KBM-7 (cell line): ENCODE data around the gene KCNK15.

Source experiments
- DNase-seq: peaks from one replicate; pipeline ENCODE4 v3.0.0-alpha.2; 2015
- in situ Hi-C: fragments of 300-500 bp; cut with MboI; formaldehyde crosslinking; loops from 2 replicates; pipeline ENCODE4 v1.14.3; 2020; ENCODE audit warnings: low sequenced_read_pairs, low pct_unique_long_range_greater_than_20kb, mixed read lengths

KCNK15 gene

DNA sequence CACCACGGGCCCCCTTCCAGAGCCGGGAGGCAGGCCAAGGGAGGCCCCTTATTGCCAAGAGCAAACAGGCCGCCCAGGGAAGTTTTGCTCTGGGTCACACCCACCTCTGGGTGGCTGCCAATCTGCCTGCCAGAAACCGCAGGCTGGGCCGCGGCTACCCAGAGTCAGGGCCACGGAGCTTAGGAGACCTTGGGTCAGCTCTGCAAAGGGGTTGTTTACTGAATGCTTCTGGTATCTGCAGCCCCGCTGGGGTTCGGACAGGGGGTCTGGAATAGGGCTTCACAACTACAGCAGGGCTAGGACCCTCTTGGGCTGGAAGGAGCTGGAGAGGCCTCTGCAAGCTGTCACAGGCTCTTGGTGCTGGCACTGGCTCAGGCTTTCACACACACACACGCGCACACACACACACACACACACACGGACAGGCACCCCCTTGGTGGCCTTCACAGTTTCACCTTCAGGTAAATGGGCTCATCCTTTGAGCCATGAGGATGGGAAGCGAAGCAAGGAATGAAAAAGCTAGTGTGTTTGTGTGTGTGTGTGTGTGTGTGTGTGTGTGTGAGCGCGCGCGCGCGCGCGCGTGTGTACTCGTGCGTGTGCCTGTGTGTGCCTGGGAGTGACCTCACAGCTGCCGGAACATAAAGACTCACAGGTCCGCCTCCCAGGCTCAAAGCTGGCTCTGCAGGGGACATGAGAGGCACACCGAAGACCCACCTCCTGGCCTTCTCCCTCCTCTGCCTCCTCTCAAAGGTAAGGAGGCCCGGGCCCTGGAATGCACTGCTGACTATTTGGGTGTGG, 30.8 kb upstream of the KCNK15 start, which contains the start of gene CCN5:
Gene CCN5, plus strand, starts transcription at position 669 of the 798 bp plus-strand sequence. Its CDS starts 22 bp downstream, at position 691.
- peak; percentile 60 for DNase-seq

DNA sequence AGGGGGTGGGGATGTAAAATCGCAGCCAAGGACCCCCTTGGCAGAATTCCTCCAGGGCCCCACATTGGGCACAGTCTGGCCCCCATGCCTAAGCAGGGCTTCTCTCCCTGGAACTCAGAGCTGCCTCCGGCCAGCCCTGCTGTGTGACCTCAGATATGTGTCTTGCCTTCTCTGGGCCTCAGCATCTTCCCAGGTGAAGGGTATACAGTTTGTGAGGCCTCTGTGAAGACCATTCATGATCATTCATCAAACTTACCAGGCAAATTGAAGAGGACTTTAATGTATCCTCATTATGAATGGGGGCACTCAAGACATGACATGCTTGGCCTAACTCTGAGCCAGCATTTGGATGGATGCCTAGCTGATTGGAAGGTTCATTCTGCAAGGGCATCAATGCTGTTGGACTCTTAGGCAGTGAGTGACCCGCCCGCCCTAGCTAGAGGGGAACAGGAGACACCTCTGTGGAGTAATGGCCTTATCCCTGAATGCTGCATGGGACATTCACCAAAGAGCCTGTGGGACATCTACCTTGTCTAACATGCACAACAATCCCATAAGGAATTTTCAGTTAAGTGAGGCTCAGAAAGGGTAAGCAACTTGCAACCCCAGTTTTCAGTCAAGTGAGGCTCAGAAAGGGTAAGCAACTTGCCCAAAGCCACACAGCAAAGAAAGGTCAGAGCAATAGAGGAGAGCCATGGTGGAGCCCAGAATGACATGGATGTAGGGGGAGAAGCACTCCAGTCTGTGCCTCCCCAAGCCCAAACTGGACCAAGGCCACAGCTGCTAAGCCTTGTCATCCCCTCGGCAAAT, 30.0 kb upstream of the KCNK15 start:
- DNase-seq = no peak
- in situ Hi-C loops = no loop called here

More for the DNA sequence above, 30.8 kb upstream of the KCNK15 start, which contains the start of gene CCN5:
- in situ Hi-C loops = no loop called here

DNA sequence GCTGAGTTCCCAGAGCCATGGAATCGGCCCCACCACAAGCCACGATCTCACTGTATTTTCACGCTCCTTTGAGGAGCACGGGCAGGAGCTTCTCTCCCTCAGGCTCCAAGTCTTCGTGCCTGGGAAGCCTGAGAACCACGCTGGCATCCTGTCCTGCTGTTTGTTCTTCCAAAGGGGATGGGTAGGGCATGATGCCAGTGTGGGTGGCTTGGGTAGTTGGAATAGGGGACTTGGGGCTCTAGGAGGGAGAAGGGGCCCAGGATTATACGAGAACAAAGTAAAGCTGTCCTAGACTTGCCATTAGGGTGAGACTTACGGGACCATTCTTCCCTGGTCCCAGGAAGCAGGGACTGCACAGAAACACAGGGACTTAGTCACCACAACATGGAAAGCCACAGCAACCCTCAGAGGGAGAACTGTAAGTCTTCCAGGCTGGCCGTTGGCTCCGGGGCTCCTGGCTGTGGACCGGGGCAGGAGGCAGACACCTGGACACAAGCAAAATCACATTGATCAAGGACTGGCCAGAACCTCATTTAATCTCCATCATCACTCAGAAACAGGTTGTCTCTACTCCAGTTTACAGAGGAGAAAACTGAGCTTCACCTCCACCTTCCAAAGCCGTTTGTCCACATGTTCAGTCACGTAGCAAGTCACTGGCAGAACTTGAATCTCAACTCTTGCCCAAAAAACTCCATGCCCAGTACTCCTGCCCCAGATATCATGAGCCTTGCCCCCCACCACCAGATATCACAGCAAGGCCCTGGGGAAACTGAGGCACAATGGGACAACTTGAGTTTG, 29.2 kb upstream of the KCNK15 start:
- DNase-seq = no peak
- in situ Hi-C loops = no loop called here

DNA sequence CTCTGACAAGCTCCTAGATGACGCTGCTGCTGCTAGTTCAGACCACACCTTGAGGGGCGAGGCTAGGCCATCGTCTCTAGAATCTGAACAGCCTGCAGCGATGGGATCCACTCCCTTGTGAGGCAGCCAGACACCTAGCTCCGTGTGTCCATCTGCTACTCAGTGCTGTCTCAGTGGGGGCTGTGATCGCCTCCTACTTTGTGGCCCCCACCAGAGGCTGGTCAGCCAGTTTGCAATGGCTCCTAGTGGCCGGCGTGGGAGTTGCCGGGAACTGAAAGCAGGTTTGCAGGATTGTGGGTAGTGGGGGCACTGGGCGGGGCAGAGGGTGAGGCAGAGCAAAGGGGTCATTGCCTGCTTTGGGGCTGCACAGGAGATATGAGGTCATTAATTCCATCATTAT, 27.7 kb upstream of the KCNK15 start:
- DNase-seq = no peak

GRCh38 chr20:44719841-44720240, 25.8 kb upstream of the KCNK15 start:
- in situ Hi-C loops = no loop called here

More for the DNA sequence above, 27.7 kb upstream of the KCNK15 start:
- in situ Hi-C loops = no loop called here

DNA sequence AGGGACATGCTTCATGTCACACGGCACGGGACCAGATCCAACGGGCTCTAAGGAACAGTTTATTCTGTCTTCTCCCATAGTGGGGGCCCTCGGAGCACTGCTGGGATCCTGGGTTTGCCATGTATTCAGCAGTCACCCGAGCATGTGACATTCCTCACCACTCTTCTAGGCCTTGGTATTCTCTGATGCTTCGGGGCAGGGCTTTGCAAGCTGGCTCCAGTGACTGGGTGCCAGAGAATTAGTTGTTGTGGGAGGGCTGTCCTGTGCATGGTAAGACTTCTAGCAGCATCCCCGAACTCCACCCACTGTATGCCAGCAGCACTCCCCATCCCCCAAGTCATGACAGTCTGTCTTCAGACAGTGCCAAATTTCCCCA, 25.1 kb upstream of the KCNK15 start:
- DNase-seq = no peak
- in situ Hi-C loops = no loop called here

More at GRCh38 chr20:44719841-44720240, 25.8 kb upstream of the KCNK15 start:
- no peak for DNase-seq

- no peak for DNase-seq
- in situ Hi-C loops = no loop called here
Observed at GRCh38 chr20:44720997-44721784, 24.5 kb upstream of the KCNK15 start.

GRCh38 chr20:44721785-44722054, 23.9 kb upstream of the KCNK15 start:
- DNase-seq = no peak
- in situ Hi-C loops = no loop called here

DNA sequence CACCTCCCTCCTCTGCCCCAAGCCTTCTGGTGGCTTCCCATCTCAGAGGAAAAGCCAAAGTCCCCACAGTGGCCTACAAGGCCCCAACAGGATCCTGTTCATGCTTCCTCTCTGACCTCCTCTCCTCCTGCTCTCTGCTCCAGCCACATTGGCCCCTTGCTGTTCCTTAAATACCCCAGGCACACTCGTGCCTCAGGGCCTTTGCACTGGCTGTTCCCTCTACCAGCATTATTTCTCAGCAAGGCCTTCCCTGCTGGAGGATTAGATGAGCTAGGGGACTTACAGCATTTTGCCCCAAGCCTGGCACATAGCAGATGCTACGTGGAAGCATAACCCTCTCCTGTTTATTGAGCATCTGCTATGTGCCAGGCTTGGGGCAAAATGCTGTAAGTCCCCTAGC, 22.7 kb upstream of the KCNK15 start:
- DNase-seq = no peak
- in situ Hi-C loops = no loop called here

GRCh38 chr20:44723391-44723790, 22.3 kb upstream of the KCNK15 start:
- in situ Hi-C loops = no loop called here
- no peak for DNase-seq

- DNase-seq = no peak
- in situ Hi-C loops = no loop called here
Observed at GRCh38 chr20:44723798-44724362, 21.8 kb upstream of the KCNK15 start.

DNA sequence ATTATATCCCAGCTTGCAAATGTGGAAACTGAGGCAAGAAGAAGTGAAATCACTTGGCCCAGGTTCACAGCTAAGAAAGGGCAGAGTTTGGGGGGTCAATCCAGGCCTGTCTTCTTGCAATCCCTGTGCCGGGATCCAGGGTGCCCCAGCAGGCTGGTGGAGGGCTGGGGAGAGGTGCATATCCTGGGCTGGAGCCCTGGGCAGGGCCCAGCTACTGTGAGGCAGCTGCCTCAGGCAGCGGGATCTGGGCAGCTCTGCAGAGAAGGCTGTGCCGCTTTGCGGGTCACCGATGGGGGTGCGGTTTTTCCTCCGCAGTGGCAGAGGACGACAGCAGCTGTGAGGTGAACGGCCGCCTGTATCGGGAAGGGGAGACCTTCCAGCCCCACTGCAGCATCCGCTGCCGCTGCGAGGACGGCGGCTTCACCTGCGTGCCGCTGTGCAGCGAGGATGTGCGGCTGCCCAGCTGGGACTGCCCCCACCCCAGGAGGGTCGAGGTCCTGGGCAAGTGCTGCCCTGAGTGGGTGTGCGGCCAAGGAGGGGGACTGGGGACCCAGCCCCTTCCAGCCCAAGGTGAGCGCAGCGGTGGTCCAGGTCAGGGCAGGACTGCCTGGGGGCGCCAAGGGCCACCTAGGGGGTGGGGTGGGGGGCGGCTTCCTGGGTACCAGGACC, 21.1 kb upstream of the KCNK15 start:
- DNase-seq = no peak
- in situ Hi-C loops = no loop called here

DNA sequence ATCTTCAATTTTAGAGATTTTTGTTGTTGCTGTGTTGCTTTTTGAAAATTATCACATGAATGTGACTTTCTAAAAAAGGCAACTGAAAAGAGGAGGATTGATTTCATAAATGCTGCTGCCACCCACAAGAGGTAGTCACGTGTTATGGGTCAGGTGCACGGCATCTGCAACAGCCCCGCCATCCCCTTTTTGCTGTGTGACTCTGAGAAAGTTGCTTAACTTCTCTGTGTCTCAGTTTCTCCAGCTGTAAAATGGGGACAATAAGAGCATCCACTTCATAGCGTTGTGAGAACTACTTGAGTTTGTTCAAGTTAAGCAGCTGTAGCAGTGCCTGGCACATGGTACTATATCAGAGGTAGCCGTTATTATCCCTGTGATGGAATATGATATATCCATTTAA, 19.8 kb upstream of the KCNK15 start:
- in situ Hi-C loops = no loop called here

GRCh38 chr20:44727039-44727438, 18.6 kb upstream of the KCNK15 start:
- in situ Hi-C loops = no loop called here
- DNase-seq = no peak

More for the DNA sequence above, 19.8 kb upstream of the KCNK15 start:
- DNase-seq = no peak

GRCh38 chr20:44727651-44728050, 18.0 kb upstream of the KCNK15 start:
- no peak for DNase-seq
- in situ Hi-C loops = no loop called here

GRCh38 chr20:44728801-44729443, 16.7 kb upstream of the KCNK15 start:
- in situ Hi-C loops = no loop called here
- DNase-seq = no peak

DNA sequence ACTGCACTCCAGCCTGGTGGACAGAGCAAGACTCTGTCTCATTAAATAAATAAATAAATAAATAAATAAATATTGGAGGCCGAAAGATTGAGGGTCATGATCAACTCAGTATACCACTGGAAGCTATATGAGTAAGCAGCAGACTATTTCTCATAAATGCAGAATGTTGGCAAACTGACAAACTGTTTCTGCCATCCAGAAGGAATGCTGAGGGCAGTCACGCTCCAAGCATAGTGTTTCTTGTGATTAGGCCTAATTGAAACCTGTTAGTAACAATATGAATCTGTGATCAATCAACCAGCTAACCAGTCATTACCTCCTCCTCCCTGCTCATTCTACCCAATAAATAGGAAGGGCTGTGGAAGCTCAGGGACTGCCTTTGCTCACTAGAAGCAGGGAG, 15.2 kb upstream of the KCNK15 start:
- in situ Hi-C loops = no loop called here
- no peak for DNase-seq

DNA sequence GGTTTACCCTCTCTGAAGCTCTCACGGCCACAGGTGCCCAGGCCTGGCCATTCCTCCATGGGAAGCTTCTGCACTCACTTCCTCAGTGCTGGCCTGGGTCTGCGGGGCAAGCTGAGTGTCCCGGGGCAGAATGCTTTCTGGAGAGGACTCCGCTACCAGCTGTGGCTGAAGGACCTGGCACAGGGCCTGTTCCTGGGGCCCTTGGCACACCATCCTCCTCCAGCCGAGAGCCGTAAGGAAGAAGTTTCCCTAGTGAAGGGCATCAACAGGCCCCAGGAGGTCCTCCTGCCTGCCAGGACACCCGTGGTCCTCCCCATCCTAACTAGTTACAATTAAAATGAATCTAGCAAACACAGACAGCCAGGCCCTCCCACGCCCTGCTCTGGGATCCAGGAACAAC, 14.0 kb upstream of the KCNK15 start:
- in situ Hi-C loops = no loop called here
- no peak for DNase-seq
